HCT116 (cell line): Measurements from ENCODE around the gene CLDN17. TPM values are rescaled to one million over a fixed set of nuclear protein-coding genes. Genes with fewer than 3 reads are reported as not detected.

ENCODE experiments used
- ATAC-seq: fragments of 200-7000 bp; cut with Tn5 transposase; 2 replicates; pipeline ENCODE4 v1.9.1; 2020; ENCODE audit warnings: mild to moderate bottlenecking, moderate library complexity
- BruUV-seq: library from RNA; stranded (reverse); fragments of 400-500 nt; replicated peaks from 2 replicates; lab custom pipeline; 2021; lab: Mats Ljungman, UMichigan
- CTCF ChIA-PET: fragments of 300-600 bp; sonication (Branson Sonifier 250); formaldehyde crosslinking; loops from one replicate; lab custom pipeline; 2021; ENCODE audit warnings: antibody characterized with exemption; lab: Charles Lee
- POLR2A ChIA-PET: fragments of 300-600, 350-600 bp; sonication (Branson Sonifier 250); formaldehyde crosslinking; loops from one replicate; lab custom pipeline; 2021; ENCODE audit warnings: antibody characterized with exemption; lab: Charles Lee
- RAD21 ChIA-PET, 2 experiments: fragments of 300-600 bp; sonication (Branson Sonifier 250); formaldehyde crosslinking; loops; one replicate each; lab custom pipeline; 2023; ENCODE audit warnings: low total read pairs in 2 of 2; ENCODE audit not compliant: uncharacterized antibody in 2 of 2, unreplicated experiment in 2 of 2, low non-redundant PET in 1 of 2; lab: Charles Lee
- DNase-seq: peaks from one replicate; pipeline ENCODE4 v3.0.0-alpha.2; 2010; ENCODE audit warnings: low read depth, low spot score
- H2AFZ ChIP-seq: fragments of 200-600 bp; shearing (Covaris generic), sonication (generic); 2 replicates; pipeline ENCODE4 v1.6.1; 2017; ENCODE audit warnings: low read depth, mixed run types, mixed read lengths, antibody characterized with exemption, low read length; ENCODE audit not compliant: poor library complexity, severe bottlenecking
- H3K27ac ChIP-seq: 2 replicates; pipeline ENCODE4 v1.5.1; 2012; ENCODE audit warnings: low read depth, low read length
- H3K27me3 ChIP-seq: fragments of 200-600 bp; sonication (generic); 2 replicates; pipeline ENCODE4 v1.6.1; 2016; ENCODE audit warnings: mixed run types, low read length, mixed read lengths; ENCODE audit not compliant: insufficient read depth
- H3K36me3 ChIP-seq, 2 experiments: fragments of 200-500 bp in 1 of 2; fragments of 200-600 bp in 1 of 2; sonication (Bioruptor generic) in 1 of 2; sonication (generic) in 1 of 2; 2 replicates each; pipeline versions ENCODE4 v1.5.1 to v1.6.1; 2014 to 2016; ENCODE audit warnings: low read length in 2 of 2, inconsistent platforms in 1 of 2, mixed read lengths in 1 of 2, mixed run types in 1 of 2; ENCODE audit not compliant: insufficient read depth in 2 of 2, control insufficient read depth in 1 of 2
- H3K4me1 ChIP-seq, 2 experiments: fragments of 200-600 bp in 1 of 2; sonication (generic) in 1 of 2; 2 replicates each; pipeline versions ENCODE4 v1.5.1 to v1.6.1; 2012 to 2017; ENCODE audit warnings: low read length in 2 of 2, inconsistent platforms in 1 of 2, mild to moderate bottlenecking in 1 of 2, mixed read lengths in 1 of 2, mixed run types in 1 of 2, moderate library complexity in 1 of 2; ENCODE audit not compliant: insufficient read depth in 2 of 2, control insufficient read depth in 1 of 2
- H3K4me2 ChIP-seq: fragments of 200-600 bp; sonication (generic); 2 replicates; pipeline ENCODE4 v1.6.1; 2017; ENCODE audit warnings: mixed run types, low read length, mixed read lengths
- H3K4me3 ChIP-seq, 2 experiments: fragments of 200-600 bp in 1 of 2; sonication (generic) in 1 of 2; replicated peaks in 1 of 2; 2 replicates each; pipeline ENCODE4 v1.5.1; 2011 to 2016; ENCODE audit warnings: low read length in 2 of 2, control low read depth in 1 of 2, low read depth in 1 of 2, mild to moderate bottlenecking in 1 of 2, mixed read lengths in 1 of 2, mixed run types in 1 of 2
- H3K79me2 ChIP-seq: fragments of 200-600 bp; sonication (generic); 2 replicates; pipeline ENCODE4 v1.6.1; 2017; ENCODE audit warnings: mild to moderate bottlenecking, mixed run types, low read length, moderate library complexity, mixed read lengths; ENCODE audit not compliant: insufficient read depth
- H3K9ac ChIP-seq: fragments of 200-600 bp; sonication (generic); 2 replicates; pipeline ENCODE4 v1.6.1; 2016; ENCODE audit warnings: low read length, mixed read lengths
- H3K9me2 ChIP-seq: fragments of 200-600 bp; sonication (generic), shearing (Covaris generic); 2 replicates; pipeline ENCODE4 v1.6.1; 2017; ENCODE audit warnings: mixed run types, mild to moderate bottlenecking, moderate library complexity; ENCODE audit not compliant: insufficient read depth
- H3K9me3 ChIP-seq, 2 experiments: fragments of 200-500 bp in 1 of 2; fragments of 200-600 bp in 1 of 2; sonication (Bioruptor generic) in 1 of 2; sonication (generic) in 1 of 2; 2 replicates each; pipeline ENCODE4 v1.6.1; 2014 to 2017; ENCODE audit warnings: low read length in 2 of 2, mixed read lengths in 2 of 2, inconsistent platforms in 1 of 2, low read depth in 1 of 2, mild to moderate bottlenecking in 1 of 2, mixed run types in 1 of 2, moderate library complexity in 1 of 2; ENCODE audit not compliant: control insufficient read depth in 1 of 2, insufficient read depth in 1 of 2
- H4K20me1 ChIP-seq: fragments of 200-600 bp; sonication (generic), shearing (Covaris generic); 2 replicates; pipeline ENCODE4 v1.6.1; 2017; ENCODE audit warnings: mixed run types, mild to moderate bottlenecking, moderate library complexity; ENCODE audit not compliant: insufficient read depth
- EGR1 ChIP-seq: IDR thresholded peaks from 2 replicates; pipeline ENCODE4 v1.6.1; 2012; ENCODE audit warnings: low read depth
- EZH2phosphoT487 ChIP-seq: fragments of 200-600 bp; IDR thresholded peaks from 2 replicates; pipeline ENCODE4 v1.6.1; 2018; ENCODE audit warnings: antibody characterized with exemption, borderline replicate concordance
- FOSL1 ChIP-seq: IDR thresholded peaks from 2 replicates; pipeline ENCODE4 v1.6.1; 2012; ENCODE audit warnings: low read depth
- POLR2A ChIP-seq: IDR thresholded peaks from 2 replicates; pipeline ENCODE4 v1.7.0; 2011; ENCODE audit warnings: borderline replicate concordance; ENCODE audit not compliant: insufficient read depth, insufficient read length; ENCODE audit errors: extremely low read depth
- POLR2AphosphoS5 ChIP-seq: IDR thresholded peaks from 2 replicates; pipeline ENCODE4 v1.6.1; 2011; ENCODE audit warnings: mild to moderate bottlenecking, low read depth, low read length, moderate library complexity
- RAD21 ChIP-seq: IDR thresholded peaks from 2 replicates; pipeline ENCODE4 v1.6.1; 2012; ENCODE audit warnings: low read depth, mild to moderate bottlenecking
- SIN3A ChIP-seq: IDR thresholded peaks from 2 replicates; pipeline ENCODE4 v1.6.1; 2012; ENCODE audit warnings: low read depth
- SP1 ChIP-seq: IDR thresholded peaks from 2 replicates; pipeline ENCODE4 v1.6.1; 2012; ENCODE audit warnings: low read depth
- SRF ChIP-seq: IDR thresholded peaks from 2 replicates; pipeline ENCODE4 v1.6.1; 2012; ENCODE audit warnings: low read depth
- TCF7L2 ChIP-seq: IDR thresholded peaks from 2 replicates; pipeline ENCODE4 v1.7.0; 2011; ENCODE audit warnings: borderline replicate concordance, inconsistent platforms; ENCODE audit not compliant: insufficient read depth, insufficient read length; ENCODE audit errors: extremely low read depth
- YY1 ChIP-seq: IDR thresholded peaks from 2 replicates; pipeline ENCODE4 v1.6.1; 2011; ENCODE audit warnings: low read length, low read depth, moderate library complexity, mild to moderate bottlenecking; ENCODE audit not compliant: insufficient replicate concordance; ENCODE audit errors: extremely low read depth
- ZBTB33 ChIP-seq: IDR thresholded peaks from 2 replicates; pipeline ENCODE4 v1.6.1; 2011; ENCODE audit warnings: mild to moderate bottlenecking, low read length, moderate library complexity; ENCODE audit not compliant: insufficient replicate concordance; ENCODE audit errors: extremely low read depth
- intact Hi-C: fragments of 100-400 bp; cut with micrococcal nuclease; formaldehyde crosslinking; loops from 2 replicates; pipeline ENCODE4 v1.10.0; 2022
- total RNA-seq: library from RNA; stranded (reverse); gene quantifications from one replicate; pipeline ENCODE4 v1.2.1, GENCODE V29; 2021; ENCODE audit not compliant: unreplicated experiment
- TF ChIP-seq, protein P1 (sequence below): IDR thresholded peaks from 2 replicates; pipeline ENCODE4 v1.6.1; 2012; ENCODE audit warnings: low read depth
- TF ChIP-seq, protein P2 (sequence below), 3 experiments: fragments of 200-600 bp in 1 of 3; sonication (generic) in 1 of 3; IDR thresholded peaks in 2 of 3; conservative IDR thresholded peaks in 1 of 3; 2 replicates each; pipeline ENCODE4 v1.5.1; 2012 to 2017; ENCODE audit warnings: low read depth in 2 of 3, low read length in 2 of 3, antibody characterized with exemption in 1 of 3, borderline replicate concordance in 1 of 3, control low read depth in 1 of 3, mild to moderate bottlenecking in 1 of 3, mixed read lengths in 1 of 3, mixed run types in 1 of 3, moderate library complexity in 1 of 3; ENCODE audit not compliant: insufficient read depth in 1 of 3

Gene CLDN17
- total RNA-seq, 1 experiment from 2014 or later, result not detected

- CTCF ChIA-PET, result no interaction called here
- no peak overlapping the region for H2AFZ ChIP-seq
- H3K9me2 ChIP-seq, result no peaks in the 10 kb centered on the region
- H3K27me3 ChIP-seq, result no peaks in the 10 kb centered on the region
- no peak overlapping the region for H3K9ac ChIP-seq
- no peak for TF ChIP-seq EGR1
- no peak for TF ChIP-seq SP1
- TF ChIP-seq POLR2AphosphoS5, result no peak
- no peak for TF ChIP-seq POLR2A
- no peak for TF ChIP-seq YY1
- TF ChIP-seq SIN3A, result no peak
- TF ChIP-seq EZH2phosphoT487, result no peak
- no peak for TF ChIP-seq TCF7L2
- TF ChIP-seq SRF, result no peak
- no peak for TF ChIP-seq FOSL1
- TF ChIP-seq, protein P1, sequence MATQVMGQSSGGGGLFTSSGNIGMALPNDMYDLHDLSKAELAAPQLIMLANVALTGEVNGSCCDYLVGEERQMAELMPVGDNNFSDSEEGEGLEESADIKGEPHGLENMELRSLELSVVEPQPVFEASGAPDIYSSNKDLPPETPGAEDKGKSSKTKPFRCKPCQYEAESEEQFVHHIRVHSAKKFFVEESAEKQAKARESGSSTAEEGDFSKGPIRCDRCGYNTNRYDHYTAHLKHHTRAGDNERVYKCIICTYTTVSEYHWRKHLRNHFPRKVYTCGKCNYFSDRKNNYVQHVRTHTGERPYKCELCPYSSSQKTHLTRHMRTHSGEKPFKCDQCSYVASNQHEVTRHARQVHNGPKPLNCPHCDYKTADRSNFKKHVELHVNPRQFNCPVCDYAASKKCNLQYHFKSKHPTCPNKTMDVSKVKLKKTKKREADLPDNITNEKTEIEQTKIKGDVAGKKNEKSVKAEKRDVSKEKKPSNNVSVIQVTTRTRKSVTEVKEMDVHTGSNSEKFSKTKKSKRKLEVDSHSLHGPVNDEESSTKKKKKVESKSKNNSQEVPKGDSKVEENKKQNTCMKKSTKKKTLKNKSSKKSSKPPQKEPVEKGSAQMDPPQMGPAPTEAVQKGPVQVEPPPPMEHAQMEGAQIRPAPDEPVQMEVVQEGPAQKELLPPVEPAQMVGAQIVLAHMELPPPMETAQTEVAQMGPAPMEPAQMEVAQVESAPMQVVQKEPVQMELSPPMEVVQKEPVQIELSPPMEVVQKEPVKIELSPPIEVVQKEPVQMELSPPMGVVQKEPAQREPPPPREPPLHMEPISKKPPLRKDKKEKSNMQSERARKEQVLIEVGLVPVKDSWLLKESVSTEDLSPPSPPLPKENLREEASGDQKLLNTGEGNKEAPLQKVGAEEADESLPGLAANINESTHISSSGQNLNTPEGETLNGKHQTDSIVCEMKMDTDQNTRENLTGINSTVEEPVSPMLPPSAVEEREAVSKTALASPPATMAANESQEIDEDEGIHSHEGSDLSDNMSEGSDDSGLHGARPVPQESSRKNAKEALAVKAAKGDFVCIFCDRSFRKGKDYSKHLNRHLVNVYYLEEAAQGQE, result no peak
- TF ChIP-seq RAD21, result no peak
- TF ChIP-seq, protein P2, sequence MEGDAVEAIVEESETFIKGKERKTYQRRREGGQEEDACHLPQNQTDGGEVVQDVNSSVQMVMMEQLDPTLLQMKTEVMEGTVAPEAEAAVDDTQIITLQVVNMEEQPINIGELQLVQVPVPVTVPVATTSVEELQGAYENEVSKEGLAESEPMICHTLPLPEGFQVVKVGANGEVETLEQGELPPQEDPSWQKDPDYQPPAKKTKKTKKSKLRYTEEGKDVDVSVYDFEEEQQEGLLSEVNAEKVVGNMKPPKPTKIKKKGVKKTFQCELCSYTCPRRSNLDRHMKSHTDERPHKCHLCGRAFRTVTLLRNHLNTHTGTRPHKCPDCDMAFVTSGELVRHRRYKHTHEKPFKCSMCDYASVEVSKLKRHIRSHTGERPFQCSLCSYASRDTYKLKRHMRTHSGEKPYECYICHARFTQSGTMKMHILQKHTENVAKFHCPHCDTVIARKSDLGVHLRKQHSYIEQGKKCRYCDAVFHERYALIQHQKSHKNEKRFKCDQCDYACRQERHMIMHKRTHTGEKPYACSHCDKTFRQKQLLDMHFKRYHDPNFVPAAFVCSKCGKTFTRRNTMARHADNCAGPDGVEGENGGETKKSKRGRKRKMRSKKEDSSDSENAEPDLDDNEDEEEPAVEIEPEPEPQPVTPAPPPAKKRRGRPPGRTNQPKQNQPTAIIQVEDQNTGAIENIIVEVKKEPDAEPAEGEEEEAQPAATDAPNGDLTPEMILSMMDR (IDR thresholded peaks at IDR 0.05 in 2 of 3, conservative IDR thresholded peaks at IDR 0.05 in 1 of 3; ENCODE audit: borderline replicate concordance in 1 of 3, insufficient read depth in 1 of 3, low read depth in 2 of 3, low read length in 2 of 3), result no peak
- no peak for TF ChIP-seq ZBTB33
- no peaks in the 10 kb centered on the region for H4K20me1 ChIP-seq
- H3K4me3 ChIP-seq, result no peak overlapping the region
- POLR2A ChIA-PET, result no interaction called here
- intact Hi-C loops, result no loop called here
- H3K4me1 ChIP-seq, result no peaks in the 10 kb centered on the region
- no peaks in the 10 kb centered on the region for H3K79me2 ChIP-seq
- RAD21 ChIA-PET, result no interaction called here
- H3K4me2 ChIP-seq, result no peak overlapping the region
- ATAC-seq, result no peak
- peaks cover 23 to 33% of the 10 kb centered on the region in 2 experiments; a peak in 2 of 4 replicates for H3K9me3 ChIP-seq
- no TSS peak for BruUV-seq
- H3K27ac ChIP-seq, result no peak overlapping the region
- DNase-seq, result no peak
- H3K36me3 ChIP-seq, result no peaks in the 10 kb centered on the region
These were observed 28.1 kb downstream of the CLDN17 start for GRCh38 chr21:30138483-30138882.
